WTC11 (cell line): ENCODE measurements around the gene CAMTA1. TPM values are rescaled to one million over a fixed set of nuclear protein-coding genes. Genes with fewer than 3 reads are reported as not detected.

ENCODE experiments used
- ATAC-seq: fragments of 200-7000 bp; cut with Tn5 transposase; 2 replicates; pipeline ENCODE4 v1.10.0; 2021; ENCODE audit warnings: mild to moderate bottlenecking, moderate library complexity
- CTCF ChIA-PET: fragments of 300-600 bp; sonication (Branson Sonifier 250); formaldehyde crosslinking; loops from one replicate; lab custom pipeline; 2021; ENCODE audit warnings: antibody characterized with exemption; lab: Charles Lee
- POLR2A ChIA-PET: fragments of 350-600 bp; sonication (Branson Sonifier 250); formaldehyde crosslinking; loops from one replicate; lab custom pipeline; 2021; ENCODE audit warnings: antibody characterized with exemption; lab: Charles Lee
- DNase-seq: peaks from one replicate; pipeline ENCODE4 v3.0.0; 2021; ENCODE audit warnings: low spot score
- H3K27ac Mint-ChIP-seq: 2 replicates; pipeline ENCODE4 v1.8.0; 2021; ENCODE audit warnings: mixed read lengths
- H3K27me3 Mint-ChIP-seq: 2 replicates; pipeline ENCODE4 v1.8.0; 2021; ENCODE audit warnings: low read depth, mild to moderate bottlenecking, moderate library complexity, mixed read lengths
- H3K36me3 Mint-ChIP-seq: 2 replicates; pipeline ENCODE4 v1.8.0; 2021; ENCODE audit warnings: mixed read lengths
- H3K4me1 Mint-ChIP-seq: 2 replicates; pipeline ENCODE4 v1.8.0; 2022; ENCODE audit warnings: mixed read lengths
- H3K4me3 Mint-ChIP-seq: 2 replicates; pipeline ENCODE4 v1.8.0; 2021; ENCODE audit warnings: mild to moderate bottlenecking, moderate library complexity, mixed read lengths
- H3K9me3 Mint-ChIP-seq: 2 replicates; pipeline ENCODE4 v1.8.0; 2021; ENCODE audit warnings: mixed read lengths
- CREB1 ChIP-seq: sonication (generic); formaldehyde crosslinking; IDR thresholded peaks from 2 replicates; pipeline ENCODE4 v1.8.0; 2023; ENCODE audit warnings: mild to moderate bottlenecking, missing genetic modification reagents
- ELF4 ChIP-seq: sonication (generic); formaldehyde crosslinking; IDR thresholded peaks from 2 replicates; pipeline ENCODE4 v1.8.1; 2022; ENCODE audit warnings: low read depth, mild to moderate bottlenecking, moderate library complexity, missing genetic modification reagents
- ETV6 ChIP-seq: sonication (generic); formaldehyde crosslinking; IDR thresholded peaks from 2 replicates; pipeline ENCODE4 v1.8.1; 2022; ENCODE audit warnings: mild to moderate bottlenecking, missing genetic modification reagents
- FOXK1 ChIP-seq: sonication (generic); formaldehyde crosslinking; IDR thresholded peaks from 2 replicates; pipeline ENCODE4 v1.8.0; 2022; ENCODE audit warnings: mild to moderate bottlenecking, moderate library complexity, missing genetic modification reagents
- GRHL2 ChIP-seq: fragments of 250-450 bp; sonication (Bioruptor Pico); IDR thresholded peaks from 2 replicates; pipeline ENCODE4 v1.8.0; 2022; ENCODE audit warnings: mild to moderate bottlenecking, moderate library complexity; ENCODE audit not compliant: insufficient replicate concordance, severe bottlenecking
- MXD4 ChIP-seq: fragments of 250-450 bp; sonication (Bioruptor Pico); IDR thresholded peaks from 2 replicates; pipeline ENCODE4 v1.8.0; 2021; ENCODE audit warnings: mild to moderate bottlenecking, moderate library complexity, borderline replicate concordance
- NFE2L1 ChIP-seq: sonication (generic); formaldehyde crosslinking; IDR thresholded peaks from 2 replicates; pipeline ENCODE4 v1.8.1; 2023; ENCODE audit warnings: missing genetic modification reagents
- NR1H2 ChIP-seq: sonication (generic); formaldehyde crosslinking; IDR thresholded peaks from 2 replicates; pipeline ENCODE4 v1.9.0; 2021; ENCODE audit warnings: mild to moderate bottlenecking, moderate library complexity, missing genetic modification reagents
- TCF7 ChIP-seq: sonication (generic); formaldehyde crosslinking; IDR thresholded peaks from 2 replicates; pipeline ENCODE4 v1.8.0; 2022; ENCODE audit warnings: mild to moderate bottlenecking, low read depth, missing genetic modification reagents, moderate library complexity
- ZBTB21 ChIP-seq: sonication (generic); formaldehyde crosslinking; IDR thresholded peaks from 2 replicates; pipeline ENCODE4 v1.8.1; 2023; ENCODE audit warnings: mild to moderate bottlenecking, missing genetic modification reagents, borderline replicate concordance
- ZNF138 ChIP-seq: sonication (generic); formaldehyde crosslinking; conservative IDR thresholded peaks from 2 replicates; pipeline ENCODE4 v1.8.1; 2022; ENCODE audit warnings: mild to moderate bottlenecking, moderate library complexity, missing genetic modification reagents
- ZNF219 ChIP-seq: sonication (generic); formaldehyde crosslinking; IDR thresholded peaks from 2 replicates; pipeline ENCODE4 v1.8.0; 2023; ENCODE audit warnings: missing genetic modification reagents, mild to moderate bottlenecking, borderline replicate concordance
- total RNA-seq: library from RNA; stranded (reverse); gene quantifications from 3 replicates; pipeline ENCODE4 v1.2.3, GENCODE V29; 2021
- TF ChIP-seq, protein P1 (sequence below): sonication (generic); formaldehyde crosslinking; IDR thresholded peaks from 2 replicates; pipeline ENCODE4 v1.8.1; 2023; ENCODE audit warnings: mild to moderate bottlenecking, missing genetic modification reagents
- TF ChIP-seq, protein P2 (sequence below): sonication (generic); formaldehyde crosslinking; IDR thresholded peaks from 2 replicates; pipeline ENCODE4 v1.8.1; 2023; ENCODE audit warnings: mild to moderate bottlenecking, missing genetic modification reagents, moderate library complexity
- TF ChIP-seq, protein P3 (sequence below): sonication (generic); formaldehyde crosslinking; IDR thresholded peaks from 2 replicates; pipeline ENCODE4 v1.8.1; 2022; ENCODE audit warnings: missing genetic modification reagents, borderline replicate concordance
- TF ChIP-seq, protein P4 (sequence below): sonication (generic); formaldehyde crosslinking; IDR thresholded peaks from 2 replicates; pipeline ENCODE4 v1.8.1; 2023; ENCODE audit warnings: mild to moderate bottlenecking, moderate library complexity, missing genetic modification reagents
- TF ChIP-seq, protein P5 (sequence below): sonication (generic); formaldehyde crosslinking; IDR thresholded peaks from 2 replicates; pipeline ENCODE4 v1.8.0; 2022; ENCODE audit warnings: missing genetic modification reagents
- TF ChIP-seq, protein P6 (sequence below): sonication (generic); formaldehyde crosslinking; IDR thresholded peaks from 2 replicates; pipeline ENCODE4 v1.8.1; 2022; ENCODE audit warnings: low read depth, missing genetic modification reagents, borderline replicate concordance

CAMTA1 gene
- total RNA-seq, 1 experiment from 2014 or later = 86.4 TPM

DNA sequence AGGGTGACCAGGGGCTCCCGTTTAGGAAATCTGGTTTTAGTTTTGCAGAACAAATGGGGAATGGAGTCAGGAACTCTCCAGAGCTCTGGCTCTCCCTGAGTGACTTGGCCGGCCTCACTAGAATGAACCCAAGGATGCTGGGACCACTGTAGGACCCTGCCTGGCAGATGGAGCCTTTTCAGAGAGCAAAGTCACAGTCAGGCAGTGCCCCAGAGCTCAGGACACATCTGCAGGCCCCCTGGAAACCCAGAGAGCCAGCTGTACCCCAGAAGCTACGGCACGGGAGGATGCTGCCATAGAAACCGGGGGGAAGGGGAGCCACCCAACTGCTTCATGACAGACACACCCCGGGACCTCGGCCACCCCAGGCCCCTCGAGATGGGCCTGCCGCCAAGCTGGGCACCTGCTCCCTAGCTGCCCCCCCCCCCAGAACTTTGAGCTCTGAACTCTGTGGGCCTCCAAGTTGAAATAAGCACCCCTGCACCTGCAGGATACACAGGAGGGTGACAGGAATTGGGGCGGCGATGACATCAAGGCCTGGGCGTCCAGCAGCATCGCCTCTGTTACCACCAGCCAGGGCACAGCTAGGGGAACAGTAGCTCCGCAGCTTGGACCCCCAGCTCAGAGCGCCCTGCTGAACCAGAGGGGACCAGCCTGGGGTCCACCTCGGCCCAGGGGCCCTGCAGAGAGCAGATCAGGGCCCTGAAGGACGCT is 894.1 kb downstream of the CAMTA1 start:
- DNase-seq (no peak), ATAC-seq (no peak)
- Mint-ChIP-seq H3K27ac (no peak overlapping the region), H3K27me3 (peaks cover 22% of the 10 kb centered on the region), H3K9me3 (no peaks in the 10 kb centered on the region), H3K36me3 (no peaks in the 10 kb centered on the region), H3K4me3 (peak overlapping the region; percentile 60), H3K4me1 (no peaks in the 10 kb centered on the region)
- ChIA-PET POLR2A (interaction anchor here (0.6 to 2.3 kb wide), 4 partner anchors 9 to 1072 kb away, joined by 3 to 17 read pairs (median 3); no protein-coding TSS in a partner anchor), CTCF (interaction anchor here (1.2 to 6.8 kb wide), 5 partner anchors 11 to 76 kb away, joined by 3 to 133 read pairs (median 14); no protein-coding TSS in a partner anchor)
- TF ChIP-seq, protein P1, sequence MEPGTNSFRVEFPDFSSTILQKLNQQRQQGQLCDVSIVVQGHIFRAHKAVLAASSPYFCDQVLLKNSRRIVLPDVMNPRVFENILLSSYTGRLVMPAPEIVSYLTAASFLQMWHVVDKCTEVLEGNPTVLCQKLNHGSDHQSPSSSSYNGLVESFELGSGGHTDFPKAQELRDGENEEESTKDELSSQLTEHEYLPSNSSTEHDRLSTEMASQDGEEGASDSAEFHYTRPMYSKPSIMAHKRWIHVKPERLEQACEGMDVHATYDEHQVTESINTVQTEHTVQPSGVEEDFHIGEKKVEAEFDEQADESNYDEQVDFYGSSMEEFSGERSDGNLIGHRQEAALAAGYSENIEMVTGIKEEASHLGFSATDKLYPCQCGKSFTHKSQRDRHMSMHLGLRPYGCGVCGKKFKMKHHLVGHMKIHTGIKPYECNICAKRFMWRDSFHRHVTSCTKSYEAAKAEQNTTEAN (CRISPR knock-in tag) = 0 out of 2 replicates have a peak, but pooled peaks have one; percentile 3
- TF ChIP-seq NFE2L1 = no peak

DNA sequence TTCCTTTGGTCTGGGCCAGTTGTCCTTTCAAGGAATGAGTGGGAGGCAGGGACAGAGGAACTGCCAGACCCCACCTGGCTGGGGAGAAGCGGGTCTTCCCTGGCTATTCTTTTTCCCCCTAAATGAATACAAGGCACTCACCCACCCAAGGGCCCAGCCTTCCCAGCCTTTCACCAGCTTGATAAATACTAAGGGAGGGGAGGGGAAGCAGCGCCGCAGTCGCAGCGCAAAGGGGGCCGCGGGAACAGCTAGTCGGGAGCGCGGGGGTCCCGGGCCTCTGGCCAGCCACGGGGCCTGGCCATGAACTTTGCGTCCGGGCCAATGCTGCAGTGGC is 894.6 kb downstream of the CAMTA1 start:
- H3K4me3 Mint-ChIP-seq = peak overlapping the region; percentile 60
- H3K27ac Mint-ChIP-seq = no peak overlapping the region
- ChIA-PET POLR2A (interaction anchor here (0.8 to 2.3 kb wide), 3 partner anchors 10 to 24 kb away, joined by 3 to 17 read pairs (median 3); no protein-coding TSS in a partner anchor), CTCF (interaction anchor here (1.2 to 6.8 kb wide), 5 partner anchors 12 to 75 kb away, joined by 3 to 133 read pairs (median 14); no protein-coding TSS in a partner anchor)
- no peaks in the 10 kb centered on the region for H3K9me3 Mint-ChIP-seq
- H3K36me3 Mint-ChIP-seq = no peaks in the 10 kb centered on the region
- DNase-seq (no peak), ATAC-seq (no peak)
- H3K27me3 Mint-ChIP-seq = peaks cover 22% of the 10 kb centered on the region
- no peaks in the 10 kb centered on the region for H3K4me1 Mint-ChIP-seq
- TF ChIP-seq ZNF138 (CRISPR knock-in tag) (no peak), TCF7 (CRISPR knock-in tag) (no peak), ZNF219 (CRISPR knock-in tag) (no peak), ZBTB21 (no peak), ELF4 (CRISPR knock-in tag) (no peak), FOXK1 (CRISPR knock-in tag) (no peak), NR1H2 (CRISPR knock-in tag) (no peak), GRHL2 (no peak)
- TF ChIP-seq, protein P2, sequence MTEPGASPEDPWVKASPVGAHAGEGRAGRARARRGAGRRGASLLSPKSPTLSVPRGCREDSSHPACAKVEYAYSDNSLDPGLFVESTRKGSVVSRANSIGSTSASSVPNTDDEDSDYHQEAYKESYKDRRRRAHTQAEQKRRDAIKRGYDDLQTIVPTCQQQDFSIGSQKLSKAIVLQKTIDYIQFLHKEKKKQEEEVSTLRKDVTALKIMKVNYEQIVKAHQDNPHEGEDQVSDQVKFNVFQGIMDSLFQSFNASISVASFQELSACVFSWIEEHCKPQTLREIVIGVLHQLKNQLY = no peak
- TF ChIP-seq, protein P3, sequence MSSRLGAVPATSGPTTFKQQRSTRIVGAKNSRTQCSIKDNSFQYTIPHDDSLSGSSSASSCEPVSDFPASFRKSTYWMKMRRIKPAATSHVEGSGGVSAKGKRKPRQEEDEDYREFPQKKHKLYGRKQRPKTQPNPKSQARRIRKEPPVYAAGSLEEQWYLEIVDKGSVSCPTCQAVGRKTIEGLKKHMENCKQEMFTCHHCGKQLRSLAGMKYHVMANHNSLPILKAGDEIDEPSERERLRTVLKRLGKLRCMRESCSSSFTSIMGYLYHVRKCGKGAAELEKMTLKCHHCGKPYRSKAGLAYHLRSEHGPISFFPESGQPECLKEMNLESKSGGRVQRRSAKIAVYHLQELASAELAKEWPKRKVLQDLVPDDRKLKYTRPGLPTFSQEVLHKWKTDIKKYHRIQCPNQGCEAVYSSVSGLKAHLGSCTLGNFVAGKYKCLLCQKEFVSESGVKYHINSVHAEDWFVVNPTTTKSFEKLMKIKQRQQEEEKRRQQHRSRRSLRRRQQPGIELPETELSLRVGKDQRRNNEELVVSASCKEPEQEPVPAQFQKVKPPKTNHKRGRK (CRISPR knock-in tag) = no peak
- TF ChIP-seq, protein P4, sequence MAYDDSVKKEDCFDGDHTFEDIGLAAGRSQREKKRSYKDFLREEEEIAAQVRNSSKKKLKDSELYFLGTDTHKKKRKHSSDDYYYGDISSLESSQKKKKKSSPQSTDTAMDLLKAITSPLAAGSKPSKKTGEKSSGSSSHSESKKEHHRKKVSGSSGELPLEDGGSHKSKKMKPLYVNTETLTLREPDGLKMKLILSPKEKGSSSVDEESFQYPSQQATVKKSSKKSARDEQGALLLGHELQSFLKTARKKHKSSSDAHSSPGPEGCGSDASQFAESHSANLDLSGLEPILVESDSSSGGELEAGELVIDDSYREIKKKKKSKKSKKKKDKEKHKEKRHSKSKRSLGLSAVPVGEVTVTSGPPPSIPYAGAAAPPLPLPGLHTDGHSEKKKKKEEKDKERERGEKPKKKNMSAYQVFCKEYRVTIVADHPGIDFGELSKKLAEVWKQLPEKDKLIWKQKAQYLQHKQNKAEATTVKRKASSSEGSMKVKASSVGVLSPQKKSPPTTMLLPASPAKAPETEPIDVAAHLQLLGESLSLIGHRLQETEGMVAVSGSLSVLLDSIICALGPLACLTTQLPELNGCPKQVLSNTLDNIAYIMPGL (CRISPR knock-in tag) = no peak

DNA sequence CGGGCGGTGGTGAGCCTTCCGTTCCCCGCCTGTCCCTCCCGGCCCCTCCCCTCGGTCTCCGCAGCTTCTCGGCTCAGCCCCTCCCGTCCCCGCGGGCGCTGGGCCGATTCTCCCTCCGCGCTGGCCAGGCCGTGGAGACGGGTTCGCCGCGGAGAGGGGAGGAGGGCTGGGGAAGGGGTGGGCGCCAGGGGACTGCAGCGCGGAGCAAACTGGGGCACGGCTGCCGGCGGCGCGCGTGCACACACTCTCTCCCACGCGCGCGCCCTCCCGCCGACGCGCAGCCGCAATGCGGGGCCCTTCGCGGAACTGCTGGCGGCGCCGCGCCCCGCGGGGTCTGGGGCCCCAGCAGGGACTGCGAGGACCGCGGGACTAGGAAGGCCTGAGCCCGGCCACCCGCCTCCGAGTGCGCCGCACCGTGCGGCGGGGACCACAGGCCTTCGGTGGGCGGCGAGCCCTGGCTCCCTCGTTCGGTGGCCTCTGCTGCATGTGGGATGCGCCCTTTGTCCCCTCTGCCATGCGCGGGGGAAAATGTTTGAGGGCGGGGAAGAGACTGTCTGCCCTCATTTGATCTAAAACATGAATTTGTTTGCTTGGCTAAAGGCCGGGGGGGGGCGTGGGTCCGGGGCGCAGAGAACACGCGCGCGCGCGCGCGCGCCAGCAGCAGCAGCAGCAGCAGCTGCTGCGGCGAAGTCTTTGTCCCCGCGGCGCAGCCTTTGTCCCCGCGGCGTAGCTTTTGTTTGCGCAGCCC is 895.1 kb downstream of the CAMTA1 start:
- POLR2A ChIA-PET = interaction anchor here (0.8 to 2.3 kb wide), 3 partner anchors 10 to 24 kb away, joined by 3 to 17 read pairs (median 3); no protein-coding TSS in a partner anchor
- CTCF ChIA-PET = interaction anchor here (0.8 to 6.8 kb wide), 10 partner anchors 10 to 610 kb away, joined by 3 to 133 read pairs (median 4); no protein-coding TSS in a partner anchor
- Mint-ChIP-seq H3K27ac (no peak overlapping the region), H3K4me3 (peak overlapping the region; percentile 63), H3K9me3 (no peaks in the 10 kb centered on the region), H3K4me1 (no peaks in the 10 kb centered on the region), H3K27me3 (peaks cover 22% of the 10 kb centered on the region), H3K36me3 (no peaks in the 10 kb centered on the region)
- ATAC-seq = peak; percentile 62
- DNase-seq = peak; percentile 50
- TF ChIP-seq, protein P5, sequence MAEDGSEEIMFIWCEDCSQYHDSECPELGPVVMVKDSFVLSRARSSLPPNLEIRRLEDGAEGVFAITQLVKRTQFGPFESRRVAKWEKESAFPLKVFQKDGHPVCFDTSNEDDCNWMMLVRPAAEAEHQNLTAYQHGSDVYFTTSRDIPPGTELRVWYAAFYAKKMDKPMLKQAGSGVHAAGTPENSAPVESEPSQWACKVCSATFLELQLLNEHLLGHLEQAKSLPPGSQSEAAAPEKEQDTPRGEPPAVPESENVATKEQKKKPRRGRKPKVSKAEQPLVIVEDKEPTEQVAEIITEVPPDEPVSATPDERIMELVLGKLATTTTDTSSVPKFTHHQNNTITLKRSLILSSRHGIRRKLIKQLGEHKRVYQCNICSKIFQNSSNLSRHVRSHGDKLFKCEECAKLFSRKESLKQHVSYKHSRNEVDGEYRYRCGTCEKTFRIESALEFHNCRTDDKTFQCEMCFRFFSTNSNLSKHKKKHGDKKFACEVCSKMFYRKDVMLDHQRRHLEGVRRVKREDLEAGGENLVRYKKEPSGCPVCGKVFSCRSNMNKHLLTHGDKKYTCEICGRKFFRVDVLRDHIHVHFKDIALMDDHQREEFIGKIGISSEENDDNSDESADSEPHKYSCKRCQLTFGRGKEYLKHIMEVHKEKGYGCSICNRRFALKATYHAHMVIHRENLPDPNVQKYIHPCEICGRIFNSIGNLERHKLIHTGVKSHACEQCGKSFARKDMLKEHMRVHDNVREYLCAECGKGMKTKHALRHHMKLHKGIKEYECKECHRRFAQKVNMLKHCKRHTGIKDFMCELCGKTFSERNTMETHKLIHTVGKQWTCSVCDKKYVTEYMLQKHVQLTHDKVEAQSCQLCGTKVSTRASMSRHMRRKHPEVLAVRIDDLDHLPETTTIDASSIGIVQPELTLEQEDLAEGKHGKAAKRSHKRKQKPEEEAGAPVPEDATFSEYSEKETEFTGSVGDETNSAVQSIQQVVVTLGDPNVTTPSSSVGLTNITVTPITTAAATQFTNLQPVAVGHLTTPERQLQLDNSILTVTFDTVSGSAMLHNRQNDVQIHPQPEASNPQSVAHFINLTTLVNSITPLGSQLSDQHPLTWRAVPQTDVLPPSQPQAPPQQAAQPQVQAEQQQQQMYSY (CRISPR knock-in tag) = no peak
- TF ChIP-seq MXD4 (CRISPR knock-in tag) (no peak), GRHL2 (no peak), CREB1 (CRISPR knock-in tag) (peak; percentile 56; the same call in 1 of the 2 replicates), ETV6 (CRISPR knock-in tag) (peak; percentile 41; the same call in 1 of the 2 replicates)
- TF ChIP-seq, protein P6, sequence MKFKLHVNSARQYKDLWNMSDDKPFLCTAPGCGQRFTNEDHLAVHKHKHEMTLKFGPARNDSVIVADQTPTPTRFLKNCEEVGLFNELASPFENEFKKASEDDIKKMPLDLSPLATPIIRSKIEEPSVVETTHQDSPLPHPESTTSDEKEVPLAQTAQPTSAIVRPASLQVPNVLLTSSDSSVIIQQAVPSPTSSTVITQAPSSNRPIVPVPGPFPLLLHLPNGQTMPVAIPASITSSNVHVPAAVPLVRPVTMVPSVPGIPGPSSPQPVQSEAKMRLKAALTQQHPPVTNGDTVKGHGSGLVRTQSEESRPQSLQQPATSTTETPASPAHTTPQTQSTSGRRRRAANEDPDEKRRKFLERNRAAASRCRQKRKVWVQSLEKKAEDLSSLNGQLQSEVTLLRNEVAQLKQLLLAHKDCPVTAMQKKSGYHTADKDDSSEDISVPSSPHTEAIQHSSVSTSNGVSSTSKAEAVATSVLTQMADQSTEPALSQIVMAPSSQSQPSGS (CRISPR knock-in tag) = no peak
